HG02678 (cell line): ENCODE measurements around the gene DBNL.

ENCODE experiments used
- ATAC-seq: cut with Tn5 transposase; IDR thresholded peaks from one replicate; pipeline ENCODE4 v1.9.1; 2021; ENCODE audit warnings: mild to moderate bottlenecking, moderate library complexity; ENCODE audit not compliant: unreplicated experiment

DBNL gene

DNA sequence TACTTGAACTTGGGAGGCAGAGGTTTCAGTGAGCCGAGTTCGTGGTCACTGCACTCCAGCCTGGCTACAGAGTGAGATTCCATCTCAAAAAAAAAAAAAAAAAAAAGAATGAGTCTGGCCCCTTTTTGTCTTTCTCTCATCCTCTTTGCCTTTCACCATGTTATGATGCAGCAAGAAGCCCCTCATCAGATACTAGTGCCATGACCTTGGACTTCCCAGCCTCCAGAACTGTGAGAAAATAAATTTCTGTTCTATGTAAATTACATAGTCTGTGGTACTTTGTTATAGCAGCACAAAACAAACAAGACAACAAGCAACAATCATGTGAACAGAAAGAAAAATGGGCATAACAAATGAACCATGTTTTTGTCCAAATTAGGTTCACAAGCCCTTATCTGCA is 2.3 kb upstream of the DBNL start:
- ATAC-seq: no peak

- no peak for ATAC-seq
These were observed 600 bp upstream of the DBNL start for GRCh38 chr7:44043902-44044301.

DNA sequence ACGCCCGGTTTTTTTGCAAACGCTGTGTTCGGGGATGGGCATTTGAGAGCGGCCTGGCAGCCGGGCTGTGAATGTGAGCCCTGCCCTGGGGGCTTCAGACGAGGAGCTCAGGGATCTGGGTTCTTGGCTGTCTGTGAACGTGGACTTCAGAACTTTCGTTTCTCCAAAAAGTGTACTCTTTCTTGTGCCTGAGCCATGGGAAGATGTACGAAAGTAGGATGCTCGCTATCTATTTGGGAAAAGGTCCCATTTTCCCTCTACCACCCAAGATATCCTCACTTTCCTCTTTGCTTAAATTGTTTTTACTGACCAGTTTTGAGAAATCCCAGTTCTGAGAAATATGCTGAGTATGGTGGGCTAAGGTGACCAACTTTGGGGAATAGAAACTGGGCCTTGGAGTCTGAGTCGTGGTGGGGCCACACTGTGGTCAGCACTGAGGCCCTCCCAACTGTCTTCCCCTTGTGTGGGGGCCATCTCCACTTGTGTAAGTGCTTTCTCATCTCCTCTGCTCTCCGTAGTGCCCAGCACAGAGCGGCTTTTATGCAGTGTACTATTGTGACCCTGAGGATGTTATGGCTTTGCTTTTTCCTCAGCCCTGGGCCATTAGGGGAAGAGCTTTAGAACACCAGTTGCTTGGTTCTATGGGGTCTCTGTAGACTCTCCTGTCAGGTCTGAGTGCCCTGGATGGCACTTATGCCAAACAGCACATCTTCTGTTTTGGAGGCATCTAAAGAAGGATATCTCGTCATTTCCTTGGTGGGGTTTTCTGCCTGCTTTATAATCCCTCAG is 918 bp downstream of the DBNL start:
- no peak for ATAC-seq

DNA sequence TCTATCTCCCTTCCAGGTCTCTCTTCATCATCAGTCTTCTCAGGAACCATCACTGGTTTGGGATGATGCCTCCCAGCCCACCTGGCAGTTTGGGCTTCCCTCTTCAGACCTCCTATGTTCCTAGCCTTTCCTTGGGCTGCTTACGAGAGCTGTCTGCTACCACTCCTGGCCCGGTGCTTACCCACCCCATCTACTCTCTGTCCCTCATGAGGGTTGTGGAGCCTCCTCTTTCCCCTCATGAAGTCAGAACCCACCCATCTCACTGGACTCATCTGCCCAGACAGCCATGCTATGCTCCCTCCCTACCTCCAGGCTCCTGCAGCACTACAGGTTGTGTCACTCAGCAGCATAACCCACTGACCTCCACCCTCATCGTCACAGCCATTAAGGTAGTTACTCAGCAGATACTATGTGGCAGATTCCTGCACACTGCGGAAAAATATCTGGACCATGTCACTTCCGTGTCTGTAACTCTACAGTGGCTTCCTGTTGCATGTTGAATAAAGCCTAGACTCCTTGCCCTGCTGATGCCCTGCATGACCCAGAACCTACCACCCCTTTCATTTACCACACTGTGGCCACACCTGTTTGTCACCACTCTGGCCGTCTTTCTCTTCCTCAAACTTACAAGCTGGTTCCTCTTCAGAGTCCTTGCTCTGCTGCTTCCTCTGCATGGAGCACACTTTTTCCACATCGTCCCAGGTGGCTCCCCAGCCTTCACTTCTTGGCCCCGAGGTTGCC is 2.0 kb downstream of the DBNL start:
- ATAC-seq: peak; percentile 65

GRCh38 chr7:44048031-44048795 is 3.7 kb downstream of the DBNL start:
- no peak for ATAC-seq

- no peak for ATAC-seq
These were observed 5.8 kb downstream of the DBNL start for GRCh38 chr7:44050121-44050914.

DNA sequence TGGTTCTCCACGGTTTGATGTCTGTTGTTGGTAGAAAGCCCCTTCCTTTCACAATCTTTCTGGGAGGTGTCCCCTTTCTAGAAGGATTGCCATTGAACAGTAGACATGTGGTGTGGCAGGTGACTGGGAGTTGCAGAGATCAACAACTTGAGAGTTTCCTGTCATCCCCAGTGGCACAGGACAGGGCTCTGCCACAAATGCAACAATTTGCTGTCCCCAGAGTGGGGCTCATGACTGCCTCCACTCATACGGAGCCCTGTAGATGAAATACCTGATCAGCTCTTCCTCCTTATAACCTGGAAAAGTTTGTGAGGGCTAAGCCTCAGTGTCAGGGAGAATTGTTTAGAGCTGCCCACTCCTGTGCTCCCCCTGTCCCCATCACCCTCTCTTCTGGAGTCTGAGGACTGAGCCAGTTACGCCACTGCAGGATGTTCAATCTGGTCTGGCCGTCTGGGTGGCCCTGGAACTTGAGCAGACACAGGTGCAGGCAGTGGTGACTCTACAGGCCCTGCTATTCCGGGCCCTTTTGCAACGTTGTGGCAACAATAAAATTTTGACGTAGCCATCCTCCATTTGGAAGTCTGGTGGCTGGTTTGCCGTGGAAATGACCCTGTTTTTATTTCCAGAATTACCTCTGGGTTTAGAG is 6.5 kb downstream of the DBNL start:
- no peak for ATAC-seq

- no peak for ATAC-seq
These were observed 7.2 kb downstream of the DBNL start for GRCh38 chr7:44051611-44052220.

GRCh38 chr7:44052771-44053365 is 8.4 kb downstream of the DBNL start:
- no peak for ATAC-seq

DNA sequence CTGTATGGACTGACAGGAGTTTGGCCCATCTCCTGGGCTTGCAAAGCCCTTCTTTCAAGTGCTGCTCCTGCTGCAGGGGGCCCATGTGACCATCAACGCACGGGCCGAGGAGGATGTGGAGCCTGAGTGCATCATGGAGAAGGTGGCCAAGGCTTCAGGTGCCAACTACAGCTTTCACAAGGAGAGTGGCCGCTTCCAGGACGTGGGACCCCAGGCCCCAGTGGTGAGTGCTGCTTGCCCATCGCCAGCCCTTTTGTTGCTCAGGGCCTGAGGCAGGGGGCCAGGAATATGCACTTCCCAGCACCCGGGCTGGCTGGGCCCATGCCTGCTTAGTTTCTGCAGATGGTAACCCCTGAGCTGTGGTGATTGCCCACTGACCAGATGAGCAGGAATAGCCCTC is 12.2 kb downstream of the DBNL start:
- ATAC-seq: no peak

GRCh38 chr7:44057181-44057848 is 12.8 kb downstream of the DBNL start:
- ATAC-seq: no peak

DNA sequence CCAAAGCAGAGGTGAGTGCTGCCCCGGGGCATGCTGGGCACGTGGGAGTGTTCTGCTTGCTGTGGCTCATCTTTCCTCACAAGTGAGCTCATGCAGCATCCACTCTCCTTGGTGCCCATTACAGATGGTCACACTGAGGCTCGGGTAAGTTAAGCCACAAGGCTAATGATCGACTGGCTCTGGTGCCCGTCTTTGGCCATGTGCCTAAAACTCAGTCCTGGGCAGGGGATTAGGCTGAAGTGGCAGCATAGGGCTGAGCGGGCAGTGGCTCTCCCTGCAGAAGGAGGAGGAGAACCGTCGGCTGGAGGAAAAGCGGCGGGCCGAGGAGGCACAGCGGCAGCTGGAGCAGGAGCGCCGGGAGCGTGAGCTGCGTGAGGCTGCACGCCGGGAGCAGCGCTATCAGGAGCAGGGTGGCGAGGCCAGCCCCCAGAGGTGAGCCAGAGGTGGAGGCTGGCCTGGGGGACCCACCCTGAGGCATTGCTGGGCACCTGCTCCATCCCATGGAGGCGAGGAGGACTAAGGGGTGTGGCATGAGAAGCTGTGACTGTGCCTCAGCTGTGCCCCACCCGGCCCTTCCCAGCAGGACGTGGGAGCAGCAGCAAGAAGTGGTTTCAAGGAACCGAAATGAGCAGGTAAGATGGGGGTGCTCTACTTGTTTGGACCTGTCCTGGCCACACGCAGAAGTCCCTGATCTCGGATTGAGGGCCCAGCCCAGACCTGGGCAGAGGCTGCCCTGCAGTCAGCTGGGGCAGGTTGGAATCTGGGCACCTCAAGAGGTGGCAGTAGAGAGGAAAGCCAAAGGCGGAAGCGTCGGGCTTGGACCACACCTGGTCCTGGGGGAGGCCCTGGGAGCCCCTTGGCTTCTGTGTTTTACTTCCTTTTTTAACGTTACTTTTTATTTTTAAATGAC is 13.6 kb downstream of the DBNL start:
- ATAC-seq: no peak

- peak; percentile 7 for ATAC-seq
These were observed 14.3 kb downstream of the DBNL start for GRCh38 chr7:44058759-44059218.

- ATAC-seq: peak; percentile 65
These were observed 15.0 kb downstream of the DBNL start for GRCh38 chr7:44059219-44060090.

DNA sequence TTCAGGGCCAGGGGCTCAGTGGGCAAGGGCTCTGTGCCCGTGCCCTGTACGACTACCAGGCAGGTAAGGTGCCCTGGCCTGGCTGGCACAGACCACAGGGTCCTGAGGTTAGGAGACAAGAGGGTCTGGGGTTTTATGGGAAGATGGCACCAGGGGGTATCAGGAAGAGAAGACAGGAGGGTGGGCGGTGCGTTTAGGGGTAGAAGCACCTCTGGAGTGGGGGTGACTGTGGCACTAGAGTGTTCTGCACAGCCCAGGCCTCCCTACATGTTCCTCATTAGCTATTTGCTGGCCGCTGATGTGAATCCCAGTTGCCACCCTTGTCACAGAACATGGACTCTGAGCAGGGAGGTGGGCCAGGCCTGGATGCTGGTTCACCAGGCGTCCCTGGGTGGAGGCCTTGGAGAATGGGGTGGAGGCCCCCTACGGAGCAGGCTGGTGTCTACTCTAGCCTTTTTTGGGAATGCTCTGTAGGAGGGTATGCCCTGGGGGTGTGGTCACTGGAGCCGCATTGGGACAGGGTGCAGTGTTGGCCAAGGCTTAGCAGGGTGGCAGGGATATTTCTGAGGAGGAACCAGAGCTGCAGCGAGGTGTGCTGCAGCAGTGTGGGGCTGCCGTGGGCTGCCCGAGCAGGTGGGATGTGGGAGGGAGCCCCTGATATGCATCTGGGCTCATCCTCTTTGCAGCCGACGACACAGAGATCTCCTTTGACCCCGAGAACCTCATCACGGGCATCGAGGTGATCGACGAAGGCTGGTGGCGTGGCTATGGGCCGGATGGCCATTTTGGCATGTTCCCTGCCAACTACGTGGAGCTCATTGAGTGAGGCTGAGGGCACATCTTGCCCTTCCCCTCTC is 15.8 kb downstream of the DBNL start:
- no peak for ATAC-seq
